GM13977 (cell line): ENCODE data around the gene GULP1.

Experiments
- DNase-seq: peaks from one replicate; pipeline ENCODE4 v3.0.0; 2012; ENCODE audit warnings: low spot score
- in situ Hi-C: fragments of 300-500 bp; cut with MboI; formaldehyde crosslinking; loops from one replicate; pipeline ENCODE4 v1.12.0; 2022; ENCODE audit warnings: low sequenced_read_pairs, low pct_unique_long_range_greater_than_20kb, mixed read lengths, inconsistent platforms; ENCODE audit not compliant: unreplicated experiment
- TF ChIP-seq, protein P1 (sequence below): IDR thresholded peaks from 2 replicates; pipeline ENCODE4 v1.5.1; 2012; ENCODE audit warnings: mild to moderate bottlenecking, control low read depth; ENCODE audit not compliant: insufficient read depth; ENCODE audit errors: extremely low read depth, missing control alignments

GULP1 gene

DNA sequence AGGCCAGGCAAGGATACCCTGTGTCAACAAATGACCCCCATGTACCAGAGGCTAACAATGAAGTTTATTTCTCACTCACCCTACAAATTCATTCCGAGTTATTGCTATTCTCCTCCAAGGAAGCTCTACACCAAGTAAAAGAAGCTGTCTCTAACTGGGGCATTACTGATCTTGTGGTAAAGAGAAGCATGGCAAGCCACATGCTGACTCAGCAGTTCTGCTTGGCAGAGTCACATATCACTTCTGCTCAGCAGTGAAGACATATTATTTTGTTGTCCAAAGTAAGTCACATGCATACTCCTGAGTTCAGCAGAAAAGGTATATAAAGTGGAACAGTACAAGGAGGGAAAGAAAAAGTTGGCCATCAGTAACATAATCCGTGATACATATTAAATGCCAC lies 315.8 kb downstream of the GULP1 start:
- DNase-seq: no peak
- in situ Hi-C loops: no loop called here
- TF ChIP-seq, protein P1, sequence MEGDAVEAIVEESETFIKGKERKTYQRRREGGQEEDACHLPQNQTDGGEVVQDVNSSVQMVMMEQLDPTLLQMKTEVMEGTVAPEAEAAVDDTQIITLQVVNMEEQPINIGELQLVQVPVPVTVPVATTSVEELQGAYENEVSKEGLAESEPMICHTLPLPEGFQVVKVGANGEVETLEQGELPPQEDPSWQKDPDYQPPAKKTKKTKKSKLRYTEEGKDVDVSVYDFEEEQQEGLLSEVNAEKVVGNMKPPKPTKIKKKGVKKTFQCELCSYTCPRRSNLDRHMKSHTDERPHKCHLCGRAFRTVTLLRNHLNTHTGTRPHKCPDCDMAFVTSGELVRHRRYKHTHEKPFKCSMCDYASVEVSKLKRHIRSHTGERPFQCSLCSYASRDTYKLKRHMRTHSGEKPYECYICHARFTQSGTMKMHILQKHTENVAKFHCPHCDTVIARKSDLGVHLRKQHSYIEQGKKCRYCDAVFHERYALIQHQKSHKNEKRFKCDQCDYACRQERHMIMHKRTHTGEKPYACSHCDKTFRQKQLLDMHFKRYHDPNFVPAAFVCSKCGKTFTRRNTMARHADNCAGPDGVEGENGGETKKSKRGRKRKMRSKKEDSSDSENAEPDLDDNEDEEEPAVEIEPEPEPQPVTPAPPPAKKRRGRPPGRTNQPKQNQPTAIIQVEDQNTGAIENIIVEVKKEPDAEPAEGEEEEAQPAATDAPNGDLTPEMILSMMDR: no peak

DNA sequence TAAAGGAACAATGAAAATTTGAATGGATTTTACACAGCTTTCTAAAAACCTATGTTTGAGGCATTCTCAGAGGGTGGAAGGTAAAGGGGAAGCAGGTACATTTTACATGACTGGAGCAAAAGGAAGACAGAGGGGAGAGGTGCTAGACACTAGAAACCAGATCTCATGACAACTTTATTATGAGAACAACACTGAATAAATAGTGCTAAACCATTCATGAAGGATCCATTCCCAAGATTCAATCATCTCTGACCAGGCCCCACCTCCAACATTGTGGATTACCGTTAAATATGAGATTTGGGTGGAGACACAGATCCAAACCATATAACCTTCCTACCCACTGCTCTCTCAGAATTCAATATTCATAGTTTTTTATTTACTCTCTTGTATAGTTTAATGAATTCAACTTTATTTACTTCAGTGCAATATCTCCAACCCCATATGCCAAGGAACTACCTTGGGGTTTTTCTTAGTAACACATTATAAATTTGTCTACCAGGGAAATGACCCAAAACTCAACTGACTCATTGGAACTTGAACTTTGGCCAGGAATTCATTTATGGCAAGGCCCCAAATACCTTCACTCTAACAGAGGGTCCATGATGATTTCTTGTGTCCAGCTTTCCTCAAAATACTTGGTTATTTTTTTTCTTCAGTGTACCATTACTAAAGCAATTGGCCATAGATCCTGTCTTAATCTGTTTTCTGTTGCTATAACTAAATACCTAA lies 317.8 kb downstream of the GULP1 start:
- TF ChIP-seq, protein P1: no peak
- no peak for DNase-seq

DNA sequence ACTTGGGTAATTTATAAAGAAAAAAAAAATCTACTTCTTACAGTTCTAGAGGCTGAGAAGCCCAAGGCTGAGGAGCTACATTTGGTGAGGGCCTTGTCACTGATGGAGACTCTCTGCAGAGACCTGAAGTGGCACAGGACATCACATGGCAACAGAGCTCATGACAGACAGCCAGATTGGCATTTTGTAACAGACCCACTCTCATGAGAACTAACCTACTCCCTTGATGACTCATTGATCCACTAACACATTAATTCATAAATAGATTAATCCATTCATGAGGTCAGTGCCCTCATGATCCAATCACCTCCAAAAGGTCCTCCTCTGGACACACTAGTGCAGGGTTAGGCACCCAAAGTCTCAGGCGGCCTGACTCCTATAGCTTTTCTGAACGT lies 318.4 kb downstream of the GULP1 start:
- TF ChIP-seq, protein P1: no peak
- DNase-seq: no peak
- in situ Hi-C loops: no loop called here

More for the DNA sequence above, 317.8 kb downstream of the GULP1 start:
- in situ Hi-C loops: no loop called here

DNA sequence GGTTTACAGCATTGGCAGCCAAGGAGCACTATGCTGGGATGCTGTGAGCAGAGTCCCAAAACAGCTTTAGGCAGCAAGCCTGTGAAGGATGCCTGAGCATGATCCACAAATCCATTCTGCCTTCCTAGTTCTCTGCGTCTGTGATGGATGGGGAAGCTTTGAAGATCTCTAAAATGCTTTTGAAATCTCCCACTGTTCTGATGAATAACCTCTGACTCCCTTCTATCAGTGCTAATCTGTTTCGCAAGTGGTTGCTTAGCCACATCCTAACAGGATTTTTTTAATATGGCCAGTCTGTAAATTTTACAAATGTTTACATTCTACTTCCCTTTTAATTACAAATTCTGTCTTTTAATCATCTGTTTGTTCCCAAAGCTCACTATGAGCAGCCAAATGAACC lies 319.2 kb downstream of the GULP1 start:
- DNase-seq: no peak
- in situ Hi-C loops: no loop called here
- TF ChIP-seq, protein P1: no peak

DNA sequence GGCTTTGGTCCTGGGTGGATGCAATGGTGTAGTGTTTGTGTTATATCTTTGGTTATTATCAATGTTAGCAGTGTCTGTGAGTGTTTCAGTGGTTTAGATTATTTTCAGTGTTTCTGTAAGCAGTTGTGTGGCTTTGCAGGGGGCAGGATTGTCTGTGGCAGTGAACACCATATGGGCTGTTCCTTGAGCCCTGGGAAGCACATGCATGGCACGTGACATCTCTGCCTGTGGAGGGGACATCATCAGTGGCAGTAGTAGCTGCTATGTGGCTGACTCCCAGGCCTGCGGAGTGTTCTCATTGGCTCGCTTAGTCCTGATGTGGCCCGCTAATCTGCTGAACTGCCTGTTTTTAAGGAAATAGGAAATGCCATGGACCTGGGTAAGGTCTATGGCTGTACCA lies 327.5 kb downstream of the GULP1 start:
- TF ChIP-seq, protein P1: no peak
- in situ Hi-C loops: no loop called here
- DNase-seq: no peak

DNA sequence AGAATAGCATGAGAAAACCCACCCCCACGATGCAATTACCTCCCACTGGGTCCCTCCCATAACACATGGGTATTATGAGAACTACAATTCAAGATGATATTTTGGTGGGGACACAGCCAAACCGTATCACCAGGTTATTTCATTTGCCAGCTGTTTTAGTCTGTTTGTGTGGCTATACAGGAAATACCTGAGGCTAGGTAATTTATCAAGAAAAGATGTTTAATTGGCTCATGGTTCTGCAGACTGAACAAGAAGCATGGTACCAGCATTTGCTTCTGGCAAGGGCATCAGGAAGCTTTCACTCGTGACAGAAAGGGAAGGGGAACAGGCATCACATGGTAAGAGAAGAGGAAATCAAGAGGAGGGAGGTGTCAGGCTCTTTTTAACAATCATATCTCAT lies 329.2 kb downstream of the GULP1 start:
- DNase-seq: no peak
- TF ChIP-seq, protein P1: no peak
- in situ Hi-C loops: no loop called here
